ENCODE data around the gene FAM20A.
A peak's percentile ranks its signal among the peaks of the same experiment; 100 is the strongest.

Gene FAM20A

GRCh38 chr17:68601565-68602288, 560 bp upstream of the FAM20A start:
- no peaks in the 10 kb centered on the region for H3K9me3 ChIP-seq (ENCODE audit: control extremely low read depth in 1 of 5, control insufficient read depth in 4 of 5, insufficient read depth in 2 of 5, low read depth in 1 of 5, low read length in 4 of 5)
- no peaks in the 10 kb centered on the region for H3K36me3 ChIP-seq (ENCODE audit: control insufficient read depth in 4 of 4, insufficient read depth in 4 of 4, low read length in 3 of 4)
- POLR2A ChIA-PET: no interaction called here
- WGBS (ENCODE audit: insufficient coverage): 0% methylated on average over 2 of the region's 6 CpGs
- CTCF ChIA-PET: no interaction called here
- H3K4me3 ChIP-seq (ENCODE audit: control insufficient read depth in 1 of 7, extremely low read depth in 1 of 7, insufficient read depth in 4 of 7, low read depth in 2 of 7, low read length in 6 of 7): no peak overlapping the region
- peaks cover 0 to 19% (median 16%) of the 10 kb centered on the region in 4 experiments for H3K4me1 ChIP-seq (ENCODE audit: control extremely low read depth in 1 of 4, control insufficient read depth in 4 of 4, insufficient read depth in 4 of 4, low read length in 3 of 4)
- no peak overlapping the region for H3K27ac ChIP-seq (ENCODE audit: insufficient read depth in 1 of 2, low read depth in 1 of 2, low read length in 2 of 2, poor library complexity in 1 of 2, severe bottlenecking in 2 of 2)
- H3K27me3 ChIP-seq (replicated peaks in 2 of 5; ENCODE audit: control insufficient read depth in 4 of 5, insufficient read depth in 5 of 5, low read length in 4 of 5): peaks cover 4 to 66% (median 26%) of the 10 kb centered on the region in 5 experiments
- peak in 2 of 3 donors; percentile 31 to 39 for DNase-seq

DNA sequence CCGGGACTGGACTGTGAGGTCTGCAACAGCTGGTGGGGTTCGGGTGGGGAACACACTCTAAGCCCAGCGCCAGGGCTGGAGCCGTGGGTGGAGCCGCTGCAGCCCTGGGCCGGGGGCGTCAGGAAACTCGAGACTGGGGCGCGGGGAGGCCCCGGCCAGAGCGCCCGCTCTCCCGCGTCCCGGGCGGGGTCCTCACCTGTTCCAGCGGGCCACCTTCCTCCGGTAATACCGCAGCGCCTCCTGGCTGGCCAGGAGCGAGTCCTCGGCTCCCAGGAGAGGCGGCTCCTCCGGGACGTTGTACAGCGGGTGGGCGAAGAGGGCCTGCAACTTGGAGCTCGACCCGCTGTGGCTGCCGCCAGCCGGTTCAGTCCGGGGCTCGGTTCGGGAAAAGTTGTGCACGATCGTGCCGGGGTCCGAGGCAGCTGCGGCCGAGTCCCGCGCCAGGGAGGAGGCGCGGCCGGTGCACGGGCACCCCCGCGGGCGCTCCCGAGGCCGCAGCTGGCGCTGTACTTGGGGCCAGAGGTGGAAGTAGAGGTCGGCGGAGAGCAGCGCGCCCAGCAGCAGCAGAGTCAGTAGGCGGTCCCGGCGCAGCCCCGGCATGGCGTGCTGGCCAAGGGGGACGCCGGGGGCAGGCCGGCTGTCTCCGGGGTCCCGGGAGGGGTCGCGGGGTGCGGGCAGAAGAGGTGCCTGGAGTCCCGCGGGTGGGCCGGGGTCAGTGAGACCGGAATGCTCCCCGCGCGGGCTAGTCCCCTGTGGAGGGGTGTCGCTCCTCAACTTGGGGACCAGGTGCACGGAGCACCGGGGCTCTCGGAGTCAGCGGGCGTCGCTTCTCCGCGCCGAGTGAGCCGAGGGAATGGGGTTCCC, 868 bp downstream of the FAM20A start:
- H3K27me3 ChIP-seq (replicated peaks in 2 of 5; ENCODE audit: control insufficient read depth in 4 of 5, insufficient read depth in 5 of 5, low read length in 4 of 5): peaks cover 5 to 81% (median 30%) of the 10 kb centered on the region in 5 experiments
- peak overlapping the region; percentile 17 to 73 (median 68) for H3K4me3 ChIP-seq (ENCODE audit: control insufficient read depth in 1 of 7, extremely low read depth in 1 of 7, insufficient read depth in 4 of 7, low read depth in 2 of 7, low read length in 6 of 7)
- WGBS (ENCODE audit: insufficient coverage): under 1% methylated on average over 75 of the region's 88 CpGs
- ChIA-PET CTCF (no interaction called here), POLR2A (no interaction called here)
- peak in 2 of 3 donors; percentile 48 to 61 for DNase-seq
- H3K4me1 ChIP-seq (ENCODE audit: control extremely low read depth in 1 of 4, control insufficient read depth in 4 of 4, insufficient read depth in 4 of 4, low read length in 3 of 4): peaks cover 0 to 19% (median 18%) of the 10 kb centered on the region in 4 experiments
- no peaks in the 10 kb centered on the region for H3K9me3 ChIP-seq (ENCODE audit: control extremely low read depth in 1 of 5, control insufficient read depth in 4 of 5, insufficient read depth in 2 of 5, low read depth in 1 of 5, low read length in 4 of 5)
- H3K36me3 ChIP-seq (ENCODE audit: control insufficient read depth in 4 of 4, insufficient read depth in 4 of 4, low read length in 3 of 4): no peaks in the 10 kb centered on the region
- H3K27ac ChIP-seq (ENCODE audit: insufficient read depth in 1 of 2, low read depth in 1 of 2, low read length in 2 of 2, poor library complexity in 1 of 2, severe bottlenecking in 2 of 2): no peak overlapping the region

DNA sequence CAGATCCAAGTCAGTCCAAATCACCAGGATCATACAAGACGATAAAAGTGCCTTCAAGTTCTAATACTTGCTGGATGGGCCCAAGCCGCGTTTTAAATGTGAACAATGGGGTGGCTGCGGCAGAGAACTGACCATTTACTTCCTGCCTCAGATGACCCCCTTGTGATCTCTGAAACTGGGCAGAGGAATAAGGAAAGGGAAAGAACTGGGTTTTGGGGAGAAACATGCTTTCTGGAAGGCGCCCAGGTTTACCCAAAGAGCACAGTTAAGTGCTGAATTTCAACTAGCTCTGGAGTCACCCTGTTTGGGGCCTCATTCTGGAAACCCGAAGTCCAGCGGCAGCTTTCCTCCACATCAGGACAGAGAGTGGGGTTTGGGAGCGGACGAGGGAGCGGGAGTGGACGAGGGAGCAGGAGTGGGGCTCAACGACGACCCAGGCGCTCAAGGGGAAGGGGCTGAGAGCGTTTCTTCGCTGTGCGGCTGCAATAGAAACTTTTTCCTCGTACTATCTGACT, 1.6 kb downstream of the FAM20A start:
- no peak for DNase-seq
- ChIA-PET CTCF (no interaction called here), POLR2A (no interaction called here)
- Histone ChIP-seq H3K27me3 (replicated peaks in 2 of 5; ENCODE audit: control insufficient read depth in 4 of 5, insufficient read depth in 5 of 5, low read length in 4 of 5) (peaks cover 5 to 82% (median 30%) of the 10 kb centered on the region in 5 experiments), H3K4me3 (ENCODE audit: control insufficient read depth in 1 of 7, extremely low read depth in 1 of 7, insufficient read depth in 4 of 7, low read depth in 2 of 7, low read length in 6 of 7) (peak overlapping the region in 5 of 7 experiments; percentile 30 to 73 (median 68)), H3K27ac (ENCODE audit: insufficient read depth in 1 of 2, low read depth in 1 of 2, low read length in 2 of 2, poor library complexity in 1 of 2, severe bottlenecking in 2 of 2) (no peak overlapping the region), H3K9me3 (ENCODE audit: control extremely low read depth in 1 of 5, control insufficient read depth in 4 of 5, insufficient read depth in 2 of 5, low read depth in 1 of 5, low read length in 4 of 5) (no peaks in the 10 kb centered on the region), H3K4me1 (ENCODE audit: control extremely low read depth in 1 of 4, control insufficient read depth in 4 of 4, insufficient read depth in 4 of 4, low read length in 3 of 4) (peaks cover 0 to 20% (median 18%) of the 10 kb centered on the region in 4 experiments), H3K36me3 (ENCODE audit: control insufficient read depth in 4 of 4, insufficient read depth in 4 of 4, low read length in 3 of 4) (no peaks in the 10 kb centered on the region)
- WGBS (ENCODE audit: insufficient coverage): 26% methylated on average over 17 of the region's 18 CpGs

GRCh38 chr17:68599091-68599490, 2.1 kb downstream of the FAM20A start:
- CTCF ChIA-PET: no interaction called here
- H3K36me3 ChIP-seq (ENCODE audit: control insufficient read depth in 4 of 4, insufficient read depth in 4 of 4, low read length in 3 of 4): no peaks in the 10 kb centered on the region
- H3K27ac ChIP-seq (ENCODE audit: insufficient read depth in 1 of 2, low read depth in 1 of 2, low read length in 2 of 2, poor library complexity in 1 of 2, severe bottlenecking in 2 of 2): no peak overlapping the region
- peaks cover 0 to 20% (median 18%) of the 10 kb centered on the region in 4 experiments for H3K4me1 ChIP-seq (ENCODE audit: control extremely low read depth in 1 of 4, control insufficient read depth in 4 of 4, insufficient read depth in 4 of 4, low read length in 3 of 4)
- no CpG with 5 or more reads among the region's 4 CpGs for WGBS (ENCODE audit: insufficient coverage)
- H3K4me3 ChIP-seq (ENCODE audit: control insufficient read depth in 1 of 7, extremely low read depth in 1 of 7, insufficient read depth in 4 of 7, low read depth in 2 of 7, low read length in 6 of 7): no peak overlapping the region
- peaks cover 5 to 82% (median 30%) of the 10 kb centered on the region in 5 experiments for H3K27me3 ChIP-seq (replicated peaks in 2 of 5; ENCODE audit: control insufficient read depth in 4 of 5, insufficient read depth in 5 of 5, low read length in 4 of 5)
- H3K9me3 ChIP-seq (ENCODE audit: control extremely low read depth in 1 of 5, control insufficient read depth in 4 of 5, insufficient read depth in 2 of 5, low read depth in 1 of 5, low read length in 4 of 5): no peaks in the 10 kb centered on the region
- DNase-seq: no peak
- POLR2A ChIA-PET: no interaction called here

DNA sequence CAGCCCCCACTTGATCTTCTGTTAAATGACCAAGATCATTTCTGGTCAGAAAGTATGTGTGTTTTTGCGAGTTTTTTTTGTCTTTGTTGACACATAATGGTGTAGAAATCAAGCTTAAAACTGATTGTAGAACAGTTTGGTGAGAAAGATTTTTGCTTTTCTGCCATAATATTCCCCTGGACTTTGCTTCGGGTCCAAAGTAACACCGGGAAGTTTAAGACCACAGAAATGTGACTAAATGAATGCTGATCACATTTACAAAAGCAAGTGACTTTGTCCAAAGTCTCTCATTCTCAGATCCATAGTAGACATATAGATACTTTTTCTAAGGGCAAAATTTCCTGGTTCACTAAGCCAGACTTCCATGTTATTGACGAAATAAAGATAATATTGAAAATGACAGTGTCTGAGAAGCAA, 2.6 kb downstream of the FAM20A start:
- Histone ChIP-seq H3K4me1 (ENCODE audit: control extremely low read depth in 1 of 4, control insufficient read depth in 4 of 4, insufficient read depth in 4 of 4, low read length in 3 of 4) (peaks cover 0 to 20% (median 18%) of the 10 kb centered on the region in 4 experiments), H3K4me3 (ENCODE audit: control insufficient read depth in 1 of 7, extremely low read depth in 1 of 7, insufficient read depth in 4 of 7, low read depth in 2 of 7, low read length in 6 of 7) (no peak overlapping the region), H3K27me3 (replicated peaks in 2 of 5; ENCODE audit: control insufficient read depth in 4 of 5, insufficient read depth in 5 of 5, low read length in 4 of 5) (peaks cover 5 to 80% (median 30%) of the 10 kb centered on the region in 5 experiments), H3K9me3 (ENCODE audit: control extremely low read depth in 1 of 5, control insufficient read depth in 4 of 5, insufficient read depth in 2 of 5, low read depth in 1 of 5, low read length in 4 of 5) (no peaks in the 10 kb centered on the region), H3K27ac (ENCODE audit: insufficient read depth in 1 of 2, low read depth in 1 of 2, low read length in 2 of 2, poor library complexity in 1 of 2, severe bottlenecking in 2 of 2) (no peak overlapping the region), H3K36me3 (ENCODE audit: control insufficient read depth in 4 of 4, insufficient read depth in 4 of 4, low read length in 3 of 4) (no peaks in the 10 kb centered on the region)
- POLR2A ChIA-PET: no interaction called here
- no CpG with 5 or more reads among the region's 4 CpGs for WGBS (ENCODE audit: insufficient coverage)
- DNase-seq: no peak
- CTCF ChIA-PET: no interaction called here

DNA sequence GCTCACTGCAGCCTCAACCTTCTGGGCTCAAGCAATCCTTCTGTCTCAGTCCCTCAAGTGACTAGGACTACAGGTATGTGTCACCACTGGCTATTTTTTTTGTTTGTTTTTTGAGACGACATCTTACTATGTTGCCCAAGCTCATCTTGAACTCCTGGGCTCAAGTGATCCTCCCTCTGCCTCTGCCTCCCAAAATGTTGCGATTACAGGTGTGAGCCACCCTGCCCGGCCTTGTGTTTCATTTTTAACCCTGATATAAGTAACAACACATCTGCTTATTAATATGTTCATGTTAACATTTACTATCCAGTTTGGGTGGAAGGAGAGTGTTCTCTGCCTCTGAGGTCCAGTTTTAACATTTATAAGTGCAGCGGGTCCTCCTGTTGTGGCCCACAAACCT, 3.1 kb downstream of the FAM20A start:
- ChIA-PET CTCF (no interaction called here), POLR2A (no interaction called here)
- peaks cover 0 to 20% (median 18%) of the 10 kb centered on the region in 4 experiments for H3K4me1 ChIP-seq (ENCODE audit: control extremely low read depth in 1 of 4, control insufficient read depth in 4 of 4, insufficient read depth in 4 of 4, low read length in 3 of 4)
- no peak for DNase-seq
- H3K36me3 ChIP-seq (ENCODE audit: control insufficient read depth in 4 of 4, insufficient read depth in 4 of 4, low read length in 3 of 4): no peaks in the 10 kb centered on the region
- H3K27me3 ChIP-seq (replicated peaks in 2 of 5; ENCODE audit: control insufficient read depth in 4 of 5, insufficient read depth in 5 of 5, low read length in 4 of 5): peaks cover 5 to 78% (median 30%) of the 10 kb centered on the region in 5 experiments
- H3K4me3 ChIP-seq (ENCODE audit: control insufficient read depth in 1 of 7, extremely low read depth in 1 of 7, insufficient read depth in 4 of 7, low read depth in 2 of 7, low read length in 6 of 7): no peak overlapping the region
- no peaks in the 10 kb centered on the region for H3K9me3 ChIP-seq (ENCODE audit: control extremely low read depth in 1 of 5, control insufficient read depth in 4 of 5, insufficient read depth in 2 of 5, low read depth in 1 of 5, low read length in 4 of 5)
- 100% methylated on average over 1 of the region's 4 CpGs for WGBS (ENCODE audit: insufficient coverage)
- no peak overlapping the region for H3K27ac ChIP-seq (ENCODE audit: insufficient read depth in 1 of 2, low read depth in 1 of 2, low read length in 2 of 2, poor library complexity in 1 of 2, severe bottlenecking in 2 of 2)

Measured in common myeloid progenitor, CD34-positive (primary cell).